ENCODE measurements around the gene PPP1R1A. TPM values are rescaled to one million over a fixed set of nuclear protein-coding genes. Genes with fewer than 3 reads are reported as not detected.

Gene PPP1R1A
- 10 to 100 TPM in 1 of 9 donors, 1 to 10 TPM in 3, under 1 TPM in 4, not detected in 1; 0.14 to 10.7 (median 1.1) TPM for total RNA-seq
- 10 to 100 TPM in 1 of 3 donors, 1 to 10 TPM in 1, under 1 TPM in 1; 0.75 to 32.5 (median 1.6) TPM for polyA plus RNA-seq
- long read RNA-seq, donor 1: 0 reads
- long read RNA-seq, donor 2, partial matches to known transcripts: 0 of 4 reads
- long read RNA-seq, donor 2, other reads (novel, unspliced or antisense): 0 of 4 reads
- long read RNA-seq, donor 3, partial matches to known transcripts: 0 of 2 reads
- long read RNA-seq, donor 3, other reads (novel, unspliced or antisense): 0 of 2 reads
- long read RNA-seq, donor 4: 0 reads
- long read RNA-seq, donor 5, partial matches to known transcripts: 1 of 2 reads
- long read RNA-seq, donor 5, other reads (novel, unspliced or antisense): 0 of 2 reads
- long read RNA-seq, donor 6: 0 reads
- long read RNA-seq, donor 7, partial matches to known transcripts: 0 of 1 reads
- long read RNA-seq, donor 7, other reads (novel, unspliced or antisense): 0 of 1 reads
- long read RNA-seq, donor 8, transcript PPP1R1A-201 (7 exons, 1,826 nt): major isoform, 9 of 9 reads
- long read RNA-seq, donor 8, partial matches to known transcripts: 0 of 9 reads
- long read RNA-seq, donor 8, other reads (novel, unspliced or antisense): 0 of 9 reads
- long read RNA-seq, donor 9, transcript PPP1R1A-201 (7 exons, 1,826 nt): major isoform, 5 of 5 reads
- long read RNA-seq, donor 9, partial matches to known transcripts: 0 of 5 reads
- long read RNA-seq, donor 9, other reads (novel, unspliced or antisense): 0 of 5 reads
- long read RNA-seq, donor 10, partial matches to known transcripts: 0 of 3 reads
- long read RNA-seq, donor 10, other reads (novel, unspliced or antisense): 0 of 3 reads

DNA sequence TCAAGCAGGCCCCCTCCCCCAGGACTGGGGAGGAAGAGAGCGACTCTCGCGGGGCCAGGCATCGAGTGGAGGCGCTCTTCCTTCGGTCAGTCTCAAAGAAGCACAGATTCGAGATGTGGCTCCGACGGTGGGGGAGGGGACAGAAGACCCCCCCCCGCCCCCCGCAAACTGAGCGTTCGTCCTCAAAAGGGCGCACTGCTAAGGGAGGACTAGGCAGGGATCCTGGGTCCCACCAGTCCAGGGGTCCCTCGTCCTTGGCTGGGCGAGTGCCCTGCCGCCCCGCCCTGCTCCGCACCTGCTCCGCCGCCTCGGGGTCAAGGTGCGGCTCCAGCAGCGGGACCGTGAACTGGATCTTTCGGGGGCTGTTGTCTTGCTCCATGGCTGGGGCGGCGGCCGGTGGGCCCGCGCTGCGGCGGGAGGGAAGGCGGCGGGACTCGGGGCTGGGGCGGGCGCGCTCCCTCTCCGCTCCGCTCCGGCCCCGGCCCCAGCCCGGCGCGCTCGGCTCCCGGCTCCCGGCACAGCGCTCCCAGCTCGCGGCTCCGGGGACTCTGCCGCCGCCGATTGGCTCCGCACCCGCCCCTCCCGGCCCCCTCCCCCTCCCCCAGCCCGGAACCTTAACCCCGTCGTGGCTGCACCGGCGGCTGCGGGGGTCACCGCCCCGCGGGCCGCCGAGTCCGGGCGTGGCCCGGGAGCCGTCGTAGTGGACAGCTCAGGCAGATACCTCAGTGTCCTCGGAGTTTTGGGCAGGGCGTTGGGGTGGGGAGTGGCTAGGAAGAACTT lies at the start of gene PPP1R1A:
Gene PPP1R1A, minus strand, starts transcription at position 550 of the 780 bp plus-strand sequence. Its CDS starts 171 bp downstream, at position 379.
- Histone ChIP-seq H3K4me3 (peak within 1 kb of the TSS in 2 of 4 donors; percentile 26 to 67), H3K9me3 (replicated peaks in 1 of 3) (no peaks in the 10 kb centered on the region), H3K36me3 (replicated peaks in 1 of 2) (no peaks in the 10 kb centered on the region), H3K27me3 (no peaks in the 10 kb centered on the region), H3K4me1 (replicated peaks in 1 of 2) (peaks cover 0 to 4% of the 10 kb centered on the region in 2 donors), H3K27ac (no peak within 1 kb of the TSS)
- DNase-seq: peak in 3 of 7 donors; percentile 17 to 20 (median 19)
- intact Hi-C loops (cut with DNase I): no loop called here
- 2 to 3% (median 2%) methylated on average over 22 to 77 of the region's 77 CpGs for WGBS, 4 donors
- TF ChIP-seq POLR2A (IDR thresholded peaks at IDR 0.05): no peak
- no peak for TF ChIP-seq CTCF (IDR thresholded peaks at IDR 0.05)

DNA sequence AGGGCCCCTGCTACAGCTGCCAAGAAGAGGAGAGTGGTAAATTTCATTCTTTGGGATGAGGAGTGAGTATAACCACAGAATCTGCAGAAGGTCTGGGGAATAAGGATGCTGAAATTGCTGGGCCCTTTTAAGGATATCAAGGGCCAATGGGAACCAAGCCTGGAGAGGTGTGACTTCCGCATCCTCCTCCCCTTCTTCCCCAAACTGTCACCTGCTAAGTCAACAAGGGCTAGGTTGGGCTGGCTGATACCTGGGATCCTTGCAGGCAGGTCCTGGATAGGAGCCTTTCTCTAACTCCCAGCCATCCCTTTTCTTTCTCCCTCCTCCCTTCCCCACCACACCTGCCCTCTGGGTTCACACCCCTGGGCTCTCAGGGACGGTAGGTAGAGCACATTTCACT lies 46.3 kb upstream of the PPP1R1A start, which contains the start of gene LACRT:
Gene LACRT, minus strand, starts transcription at position 101 of the 400 bp plus-strand sequence. Its CDS starts 54 bp downstream, at position 47.
- TF ChIP-seq CTCF (IDR thresholded peaks at IDR 0.05) (no peak), POLR2A (IDR thresholded peaks at IDR 0.05) (no peak)
- no peak for DNase-seq
- no peaks in the 10 kb centered on the region for H3K4me1 ChIP-seq (replicated peaks in 1 of 2)
- intact Hi-C loops (cut with DNase I): no loop called here
- H3K27me3 ChIP-seq: no peaks in the 10 kb centered on the region
- H3K4me3 ChIP-seq: no peak within 1 kb of the TSS
- H3K27ac ChIP-seq: no peak within 1 kb of the TSS
- 76 to 82% (median 81%) methylated on average over 2 of the region's 2 CpGs for WGBS, 4 donors
- H3K36me3 ChIP-seq (replicated peaks in 1 of 2): no peaks in the 10 kb centered on the region
- H3K9me3 ChIP-seq (replicated peaks in 1 of 3): no peaks in the 10 kb centered on the region

- 50 to 56% (median 51%) methylated on average over 8 of the region's 8 CpGs for WGBS, 4 donors
- Histone ChIP-seq H3K27me3 (peaks cover 6% of the 10 kb centered on the region), H3K27ac (no peak overlapping the region), H3K9me3 (replicated peaks in 1 of 3) (no peaks in the 10 kb centered on the region), H3K4me1 (replicated peaks in 1 of 2) (no peaks in the 10 kb centered on the region), H3K4me3 (no peak overlapping the region), H3K36me3 (replicated peaks in 1 of 2) (no peaks in the 10 kb centered on the region)
- intact Hi-C loops (cut with DNase I): no loop called here
- DNase-seq: no peak
- TF ChIP-seq POLR2A (IDR thresholded peaks at IDR 0.05): no peak
- TF ChIP-seq CTCF (IDR thresholded peaks at IDR 0.05): no peak
Observed at GRCh38 chr12:54631988-54632728, 43.7 kb upstream of the PPP1R1A start.
